HCT116 (cell line): ENCODE data around the gene MAPK7. TPM values are rescaled to one million over a fixed set of nuclear protein-coding genes. Genes with fewer than 3 reads are reported as not detected.

Experiments
- ATAC-seq: fragments of 200-7000 bp; cut with Tn5 transposase; 2 replicates; pipeline ENCODE4 v1.9.1; 2020; ENCODE audit warnings: mild to moderate bottlenecking, moderate library complexity
- BruUV-seq: library from RNA; stranded (reverse); fragments of 400-500 nt; replicated peaks from 2 replicates; lab custom pipeline; 2021; lab: Mats Ljungman, UMichigan
- CTCF ChIA-PET: fragments of 300-600 bp; sonication (Branson Sonifier 250); formaldehyde crosslinking; loops from one replicate; lab custom pipeline; 2021; ENCODE audit warnings: antibody characterized with exemption; lab: Charles Lee
- POLR2A ChIA-PET: fragments of 300-600, 350-600 bp; sonication (Branson Sonifier 250); formaldehyde crosslinking; loops from one replicate; lab custom pipeline; 2021; ENCODE audit warnings: antibody characterized with exemption; lab: Charles Lee
- RAD21 ChIA-PET, 2 experiments: fragments of 300-600 bp; sonication (Branson Sonifier 250); formaldehyde crosslinking; loops; one replicate each; lab custom pipeline; 2023; ENCODE audit warnings: low total read pairs in 2 of 2; ENCODE audit not compliant: uncharacterized antibody in 2 of 2, unreplicated experiment in 2 of 2, low non-redundant PET in 1 of 2; lab: Charles Lee
- DNase-seq: peaks from one replicate; pipeline ENCODE4 v3.0.0-alpha.2; 2010; ENCODE audit warnings: low read depth, low spot score
- H2AFZ ChIP-seq: fragments of 200-600 bp; shearing (Covaris generic), sonication (generic); 2 replicates; pipeline ENCODE4 v1.6.1; 2017; ENCODE audit warnings: low read depth, mixed run types, mixed read lengths, antibody characterized with exemption, low read length; ENCODE audit not compliant: poor library complexity, severe bottlenecking
- H3K27ac ChIP-seq: 2 replicates; pipeline ENCODE4 v1.5.1; 2012; ENCODE audit warnings: low read depth, low read length
- H3K27me3 ChIP-seq: fragments of 200-600 bp; sonication (generic); 2 replicates; pipeline ENCODE4 v1.6.1; 2016; ENCODE audit warnings: mixed run types, low read length, mixed read lengths; ENCODE audit not compliant: insufficient read depth
- H3K36me3 ChIP-seq, 2 experiments: fragments of 200-500 bp in 1 of 2; fragments of 200-600 bp in 1 of 2; sonication (Bioruptor generic) in 1 of 2; sonication (generic) in 1 of 2; 2 replicates each; pipeline versions ENCODE4 v1.5.1 to v1.6.1; 2014 to 2016; ENCODE audit warnings: low read length in 2 of 2, inconsistent platforms in 1 of 2, mixed read lengths in 1 of 2, mixed run types in 1 of 2; ENCODE audit not compliant: insufficient read depth in 2 of 2, control insufficient read depth in 1 of 2
- H3K4me1 ChIP-seq, 2 experiments: fragments of 200-600 bp in 1 of 2; sonication (generic) in 1 of 2; 2 replicates each; pipeline versions ENCODE4 v1.5.1 to v1.6.1; 2012 to 2017; ENCODE audit warnings: low read length in 2 of 2, inconsistent platforms in 1 of 2, mild to moderate bottlenecking in 1 of 2, mixed read lengths in 1 of 2, mixed run types in 1 of 2, moderate library complexity in 1 of 2; ENCODE audit not compliant: insufficient read depth in 2 of 2, control insufficient read depth in 1 of 2
- H3K4me2 ChIP-seq: fragments of 200-600 bp; sonication (generic); 2 replicates; pipeline ENCODE4 v1.6.1; 2017; ENCODE audit warnings: mixed run types, low read length, mixed read lengths
- H3K4me3 ChIP-seq, 2 experiments: fragments of 200-600 bp in 1 of 2; sonication (generic) in 1 of 2; replicated peaks in 1 of 2; 2 replicates each; pipeline ENCODE4 v1.5.1; 2011 to 2016; ENCODE audit warnings: low read length in 2 of 2, control low read depth in 1 of 2, low read depth in 1 of 2, mild to moderate bottlenecking in 1 of 2, mixed read lengths in 1 of 2, mixed run types in 1 of 2
- H3K79me2 ChIP-seq: fragments of 200-600 bp; sonication (generic); 2 replicates; pipeline ENCODE4 v1.6.1; 2017; ENCODE audit warnings: mild to moderate bottlenecking, mixed run types, low read length, moderate library complexity, mixed read lengths; ENCODE audit not compliant: insufficient read depth
- H3K9ac ChIP-seq: fragments of 200-600 bp; sonication (generic); 2 replicates; pipeline ENCODE4 v1.6.1; 2016; ENCODE audit warnings: low read length, mixed read lengths
- H3K9me2 ChIP-seq: fragments of 200-600 bp; sonication (generic), shearing (Covaris generic); 2 replicates; pipeline ENCODE4 v1.6.1; 2017; ENCODE audit warnings: mixed run types, mild to moderate bottlenecking, moderate library complexity; ENCODE audit not compliant: insufficient read depth
- H3K9me3 ChIP-seq, 2 experiments: fragments of 200-500 bp in 1 of 2; fragments of 200-600 bp in 1 of 2; sonication (Bioruptor generic) in 1 of 2; sonication (generic) in 1 of 2; 2 replicates each; pipeline ENCODE4 v1.6.1; 2014 to 2017; ENCODE audit warnings: low read length in 2 of 2, mixed read lengths in 2 of 2, inconsistent platforms in 1 of 2, low read depth in 1 of 2, mild to moderate bottlenecking in 1 of 2, mixed run types in 1 of 2, moderate library complexity in 1 of 2; ENCODE audit not compliant: control insufficient read depth in 1 of 2, insufficient read depth in 1 of 2
- H4K20me1 ChIP-seq: fragments of 200-600 bp; sonication (generic), shearing (Covaris generic); 2 replicates; pipeline ENCODE4 v1.6.1; 2017; ENCODE audit warnings: mixed run types, mild to moderate bottlenecking, moderate library complexity; ENCODE audit not compliant: insufficient read depth
- ELF1 ChIP-seq: IDR thresholded peaks from 2 replicates; pipeline ENCODE4 v1.6.1; 2012; ENCODE audit warnings: low read depth, borderline replicate concordance
- FOSL1 ChIP-seq: IDR thresholded peaks from 2 replicates; pipeline ENCODE4 v1.6.1; 2012; ENCODE audit warnings: low read depth
- POLR2AphosphoS5 ChIP-seq: IDR thresholded peaks from 2 replicates; pipeline ENCODE4 v1.6.1; 2011; ENCODE audit warnings: mild to moderate bottlenecking, low read depth, low read length, moderate library complexity
- RAD21 ChIP-seq: IDR thresholded peaks from 2 replicates; pipeline ENCODE4 v1.6.1; 2012; ENCODE audit warnings: low read depth, mild to moderate bottlenecking
- REST ChIP-seq: IDR thresholded peaks from 2 replicates; pipeline ENCODE4 v1.6.1; 2012; ENCODE audit warnings: low read depth
- intact Hi-C: fragments of 100-400 bp; cut with micrococcal nuclease; formaldehyde crosslinking; loops from 2 replicates; pipeline ENCODE4 v1.10.0; 2022
- total RNA-seq: library from RNA; stranded (reverse); gene quantifications from one replicate; pipeline ENCODE4 v1.2.1, GENCODE V29; 2021; ENCODE audit not compliant: unreplicated experiment
- TF ChIP-seq, protein P1 (sequence below), 3 experiments: fragments of 200-600 bp in 1 of 3; sonication (generic) in 1 of 3; IDR thresholded peaks in 2 of 3; conservative IDR thresholded peaks in 1 of 3; 2 replicates each; pipeline ENCODE4 v1.5.1; 2012 to 2017; ENCODE audit warnings: low read depth in 2 of 3, low read length in 2 of 3, antibody characterized with exemption in 1 of 3, borderline replicate concordance in 1 of 3, control low read depth in 1 of 3, mild to moderate bottlenecking in 1 of 3, mixed read lengths in 1 of 3, mixed run types in 1 of 3, moderate library complexity in 1 of 3; ENCODE audit not compliant: insufficient read depth in 1 of 3

The MAPK7 gene
- total RNA-seq, 1 experiment from 2014 or later = 15.3 TPM

- TF ChIP-seq REST (no peak), ELF1 (no peak)
These were observed 40.6 kb upstream of the MAPK7 start (continued) for GRCh38 chr17:19337712-19338023.

DNA sequence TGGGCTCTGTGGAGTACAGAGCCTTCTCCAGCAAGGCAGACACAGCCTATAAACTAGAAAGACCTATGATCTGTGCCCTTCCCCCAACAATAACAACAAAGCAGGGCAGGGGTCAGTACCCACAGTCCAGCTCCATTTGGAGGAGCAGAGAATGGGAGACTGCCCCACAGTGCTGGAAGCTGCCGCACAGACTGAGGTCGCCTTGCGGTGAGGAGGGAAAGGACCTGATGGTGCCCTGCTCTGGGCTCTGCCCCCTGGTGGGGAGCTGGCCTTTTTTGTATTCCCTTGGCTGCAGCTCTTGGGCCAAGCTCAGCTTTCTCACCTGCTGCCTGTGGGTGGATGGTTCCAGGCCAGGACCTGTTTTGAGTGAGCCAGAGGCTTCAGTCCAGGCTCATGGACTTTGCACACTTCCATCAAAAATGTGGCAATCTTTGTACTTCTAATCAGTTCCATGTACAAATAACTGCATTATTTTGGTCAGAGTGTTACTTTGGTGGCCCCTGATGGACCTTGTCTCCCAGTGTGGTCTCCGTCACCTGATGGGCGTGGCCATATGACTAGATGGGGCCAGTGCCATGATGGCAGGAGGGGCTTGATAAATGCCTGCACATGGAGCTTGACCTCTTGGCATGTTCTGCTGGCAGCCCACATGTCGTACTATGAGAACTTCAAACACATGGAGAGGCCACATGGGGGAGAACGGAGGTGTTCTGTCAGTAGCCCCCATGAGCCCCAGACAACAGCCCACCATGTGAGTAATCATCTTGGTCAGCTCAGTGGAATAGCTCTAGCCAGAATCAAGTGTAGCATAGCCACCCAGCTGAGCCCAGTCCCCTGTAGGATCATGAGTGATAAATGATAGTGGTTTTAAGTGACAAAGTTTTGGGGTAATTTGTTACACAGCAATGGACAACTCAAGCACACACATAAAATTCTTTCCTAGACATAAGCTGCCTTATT, 40.0 kb upstream of the MAPK7 start:
- Histone ChIP-seq H3K27ac (no peak overlapping the region), H3K27me3 (no peaks in the 10 kb centered on the region), H3K4me3 (no peak overlapping the region), H3K9ac (no peak overlapping the region), H3K9me3 (no peaks in the 10 kb centered on the region), H3K4me2 (no peak overlapping the region), H3K36me3 (peaks cover 2 to 10% of the 10 kb centered on the region in 2 experiments; a peak in 2 of 4 replicates), H2AFZ (no peak overlapping the region), H3K4me1 (peaks cover 7 to 14% of the 10 kb centered on the region in 2 experiments; a peak in 3 of 4 replicates), H3K9me2 (no peaks in the 10 kb centered on the region), H4K20me1 (no peaks in the 10 kb centered on the region), H3K79me2 (no peaks in the 10 kb centered on the region)
- RAD21 ChIA-PET = no interaction called here
- DNase-seq (no peak), ATAC-seq (peak; percentile 84)
- TF ChIP-seq, protein P1, sequence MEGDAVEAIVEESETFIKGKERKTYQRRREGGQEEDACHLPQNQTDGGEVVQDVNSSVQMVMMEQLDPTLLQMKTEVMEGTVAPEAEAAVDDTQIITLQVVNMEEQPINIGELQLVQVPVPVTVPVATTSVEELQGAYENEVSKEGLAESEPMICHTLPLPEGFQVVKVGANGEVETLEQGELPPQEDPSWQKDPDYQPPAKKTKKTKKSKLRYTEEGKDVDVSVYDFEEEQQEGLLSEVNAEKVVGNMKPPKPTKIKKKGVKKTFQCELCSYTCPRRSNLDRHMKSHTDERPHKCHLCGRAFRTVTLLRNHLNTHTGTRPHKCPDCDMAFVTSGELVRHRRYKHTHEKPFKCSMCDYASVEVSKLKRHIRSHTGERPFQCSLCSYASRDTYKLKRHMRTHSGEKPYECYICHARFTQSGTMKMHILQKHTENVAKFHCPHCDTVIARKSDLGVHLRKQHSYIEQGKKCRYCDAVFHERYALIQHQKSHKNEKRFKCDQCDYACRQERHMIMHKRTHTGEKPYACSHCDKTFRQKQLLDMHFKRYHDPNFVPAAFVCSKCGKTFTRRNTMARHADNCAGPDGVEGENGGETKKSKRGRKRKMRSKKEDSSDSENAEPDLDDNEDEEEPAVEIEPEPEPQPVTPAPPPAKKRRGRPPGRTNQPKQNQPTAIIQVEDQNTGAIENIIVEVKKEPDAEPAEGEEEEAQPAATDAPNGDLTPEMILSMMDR (IDR thresholded peaks at IDR 0.05 in 2 of 3, conservative IDR thresholded peaks at IDR 0.05 in 1 of 3; ENCODE audit: borderline replicate concordance in 1 of 3, insufficient read depth in 1 of 3, low read depth in 2 of 3, low read length in 2 of 3) = peak; percentile 62 to 73 (median 65)
- TF ChIP-seq RAD21 (peak; percentile 52), POLR2AphosphoS5 (peak; percentile 42), FOSL1 (no peak)
- no TSS peak for BruUV-seq
- POLR2A ChIA-PET = interaction anchor here (0.6 kb wide), 2 partner anchors 20 to 33 kb away, joined by 3 to 4 read pairs; no protein-coding TSS in a partner anchor
- intact Hi-C loops = no loop called here
- CTCF ChIA-PET = interaction anchor here (0.6 to 2.5 kb wide), 8 partner anchors 9 to 93 kb away, joined by 3 to 9 read pairs (median 4); partner anchors contain the start of genes B9D1 and MAPK7
